Measurements from ENCODE around the gene OSBPL3. TPM values are rescaled to one million over a fixed set of nuclear protein-coding genes. Genes with fewer than 3 reads are reported as not detected.

Gene OSBPL3
- total RNA-seq, 1 experiment from 2014 or later: 45.1 TPM

- ChIA-PET CTCF (no interaction called here), POLR2A (no interaction called here)
- H3K4me3 Mint-ChIP-seq (ENCODE audit: unreplicated experiment): no peak overlapping the region
- H3K36me3 ChIP-seq (ENCODE audit: control insufficient read depth, insufficient read depth, low read length): no peaks in the 10 kb centered on the region
- TF ChIP-seq CTCF (IDR thresholded peaks at IDR 0.05; ENCODE audit: insufficient read depth in 1 of 2, low read depth in 1 of 2, low read length in 1 of 2, severe bottlenecking in 1 of 2, unreplicated experiment in 1 of 2): no peak
- no TSS peak for BruUV-seq (replicated peaks)
- intact Hi-C loops (cut with micrococcal nuclease; ENCODE audit: unreplicated experiment): no loop called here
- DNase-seq: no peak
- no peaks in the 10 kb centered on the region for H3K36me3 Mint-ChIP-seq (ENCODE audit: insufficient read depth, unreplicated experiment)
- H3K4me3 ChIP-seq (ENCODE audit: low read depth, low read length): no peak overlapping the region
- H3K4me1 ChIP-seq: no peaks in the 10 kb centered on the region
- no peak overlapping the region for H3K27ac Mint-ChIP-seq (ENCODE audit: unreplicated experiment)
- no peaks in the 10 kb centered on the region for H3K27me3 Mint-ChIP-seq (ENCODE audit: insufficient read depth, unreplicated experiment)
- peaks cover 7% of the 10 kb centered on the region for H3K4me1 Mint-ChIP-seq (ENCODE audit: low read depth, unreplicated experiment)
- no peaks in the 10 kb centered on the region for H3K9me3 ChIP-seq
- no peaks in the 10 kb centered on the region for H3K9me3 Mint-ChIP-seq (ENCODE audit: unreplicated experiment)
- no peaks in the 10 kb centered on the region for H3K27me3 ChIP-seq (replicated peaks; ENCODE audit: control insufficient read depth, insufficient read depth, low read length)
These were observed 46.7 kb downstream of the OSBPL3 start for GRCh38 chr7:24933298-24933697.

- H3K27me3 ChIP-seq (replicated peaks; ENCODE audit: control insufficient read depth, insufficient read depth, low read length): no peaks in the 10 kb centered on the region
- no peak for DNase-seq
- ChIA-PET CTCF (no interaction called here), POLR2A (no interaction called here)
- no peak overlapping the region for H3K4me3 ChIP-seq (ENCODE audit: low read depth, low read length)
- H3K36me3 ChIP-seq (ENCODE audit: control insufficient read depth, insufficient read depth, low read length): no peaks in the 10 kb centered on the region
- no peaks in the 10 kb centered on the region for H3K4me1 ChIP-seq
- Mint-ChIP-seq H3K4me3 (ENCODE audit: unreplicated experiment) (no peak overlapping the region), H3K27ac (ENCODE audit: unreplicated experiment) (no peak overlapping the region), H3K36me3 (ENCODE audit: insufficient read depth, unreplicated experiment) (no peaks in the 10 kb centered on the region), H3K27me3 (ENCODE audit: insufficient read depth, unreplicated experiment) (no peaks in the 10 kb centered on the region), H3K4me1 (ENCODE audit: low read depth, unreplicated experiment) (peaks cover 7% of the 10 kb centered on the region), H3K9me3 (ENCODE audit: unreplicated experiment) (no peaks in the 10 kb centered on the region)
- intact Hi-C loops (cut with micrococcal nuclease; ENCODE audit: unreplicated experiment): no loop called here
- no peak for TF ChIP-seq CTCF (IDR thresholded peaks at IDR 0.05; ENCODE audit: insufficient read depth in 1 of 2, low read depth in 1 of 2, low read length in 1 of 2, severe bottlenecking in 1 of 2, unreplicated experiment in 1 of 2)
- BruUV-seq (replicated peaks): no TSS peak
- no peaks in the 10 kb centered on the region for H3K9me3 ChIP-seq
These were observed 47.2 kb downstream of the OSBPL3 start for GRCh38 chr7:24932815-24933214.

- H3K36me3 Mint-ChIP-seq (ENCODE audit: insufficient read depth, unreplicated experiment): no peaks in the 10 kb centered on the region
- no peak overlapping the region for H3K4me3 ChIP-seq (ENCODE audit: low read depth, low read length)
- no peaks in the 10 kb centered on the region for H3K9me3 ChIP-seq
- H3K9me3 Mint-ChIP-seq (ENCODE audit: unreplicated experiment): no peaks in the 10 kb centered on the region
- no peak overlapping the region for H3K4me3 Mint-ChIP-seq (ENCODE audit: unreplicated experiment)
- no peak for TF ChIP-seq CTCF (IDR thresholded peaks at IDR 0.05; ENCODE audit: insufficient read depth in 1 of 2, low read depth in 1 of 2, low read length in 1 of 2, severe bottlenecking in 1 of 2, unreplicated experiment in 1 of 2)
- no peaks in the 10 kb centered on the region for H3K27me3 Mint-ChIP-seq (ENCODE audit: insufficient read depth, unreplicated experiment)
- no peak for DNase-seq
- CTCF ChIA-PET: no interaction called here
- H3K27ac Mint-ChIP-seq (ENCODE audit: unreplicated experiment): no peak overlapping the region
- H3K27me3 ChIP-seq (replicated peaks; ENCODE audit: control insufficient read depth, insufficient read depth, low read length): no peaks in the 10 kb centered on the region
- peaks cover 7% of the 10 kb centered on the region for H3K4me1 Mint-ChIP-seq (ENCODE audit: low read depth, unreplicated experiment)
- no TSS peak for BruUV-seq (replicated peaks)
- no peaks in the 10 kb centered on the region for H3K36me3 ChIP-seq (ENCODE audit: control insufficient read depth, insufficient read depth, low read length)
- POLR2A ChIA-PET: no interaction called here
- intact Hi-C loops (cut with micrococcal nuclease; ENCODE audit: unreplicated experiment): no loop called here
- H3K4me1 ChIP-seq: no peaks in the 10 kb centered on the region; the same call in 1 of the 2 replicates
These were observed 47.6 kb downstream of the OSBPL3 start for GRCh38 chr7:24932389-24932788.
